Activated T-cell treated with anti-CD3 and anti-CD28 coated beads, Interleukin-2, amount 50 U/mL, for 24 hours (primary cell): ENCODE results near the gene TTC28.
"Not testable (repeated sequence)": the region's sequence is repeated elsewhere in the genome, so short reads cannot be mapped to it uniquely, and the experiment has no call there.

ENCODE experiments used
- DNase-seq: peaks from one replicate; pipeline ENCODE4 v3.0.0-alpha.2; 2020
- H3K27ac Mint-ChIP-seq: 2 replicates; pipeline ENCODE4 v1.8.0; 2020; ENCODE audit warnings: mild to moderate bottlenecking, mixed read lengths
- H3K27me3 Mint-ChIP-seq: 2 replicates; pipeline ENCODE4 v1.8.0; 2020; ENCODE audit warnings: mixed read lengths
- H3K36me3 Mint-ChIP-seq: 2 replicates; pipeline ENCODE4 v1.8.0; 2020; ENCODE audit warnings: low read depth, mixed read lengths
- H3K4me1 Mint-ChIP-seq: 2 replicates; pipeline ENCODE4 v1.8.0; 2020; ENCODE audit warnings: low read depth, mixed read lengths
- H3K4me3 Mint-ChIP-seq: 2 replicates; pipeline ENCODE4 v1.8.0; 2020; ENCODE audit warnings: mild to moderate bottlenecking, moderate library complexity, mixed read lengths
- H3K9me3 Mint-ChIP-seq: 2 replicates; pipeline ENCODE4 v1.8.0; 2020; ENCODE audit warnings: mixed read lengths

Gene TTC28

GRCh38 chr22:28369854-28370253, 309.8 kb downstream of the TTC28 start:
- no peaks in the 10 kb centered on the region for H3K36me3 Mint-ChIP-seq
- no peaks in the 10 kb centered on the region for H3K9me3 Mint-ChIP-seq
- peak overlapping the region; percentile 3 for H3K27ac Mint-ChIP-seq
- H3K4me3 Mint-ChIP-seq: no peak overlapping the region
- no peak for DNase-seq
- peaks cover 19% of the 10 kb centered on the region for H3K4me1 Mint-ChIP-seq
- peaks cover 2% of the 10 kb centered on the region for H3K27me3 Mint-ChIP-seq

DNA sequence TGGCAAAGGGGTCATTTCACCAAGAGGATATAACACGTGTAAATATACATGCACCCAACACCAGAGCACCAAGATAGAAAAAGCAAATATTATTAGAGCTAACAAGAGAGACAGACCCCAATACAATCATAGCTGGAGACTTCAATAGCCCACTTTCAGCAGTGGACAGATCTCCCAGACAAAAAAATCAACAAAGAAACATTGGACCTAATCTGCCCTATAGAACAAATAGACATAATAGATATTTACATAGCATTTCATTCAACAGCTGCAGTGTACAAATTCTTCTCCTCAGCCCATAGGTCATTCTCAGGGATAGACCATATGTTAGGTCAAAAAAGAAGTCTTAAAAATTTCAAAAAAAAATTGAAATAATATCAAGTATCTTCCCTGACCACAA, 312.8 kb downstream of the TTC28 start:
- Mint-ChIP-seq H3K9me3 (peaks cover 11% of the 10 kb centered on the region), H3K4me1 (peaks cover 9% of the 10 kb centered on the region), H3K4me3 (no peak overlapping the region), H3K27ac (no peak overlapping the region), H3K36me3 (peaks cover 6% of the 10 kb centered on the region), H3K27me3 (peaks cover 2% of the 10 kb centered on the region)
- no peak for DNase-seq

DNA sequence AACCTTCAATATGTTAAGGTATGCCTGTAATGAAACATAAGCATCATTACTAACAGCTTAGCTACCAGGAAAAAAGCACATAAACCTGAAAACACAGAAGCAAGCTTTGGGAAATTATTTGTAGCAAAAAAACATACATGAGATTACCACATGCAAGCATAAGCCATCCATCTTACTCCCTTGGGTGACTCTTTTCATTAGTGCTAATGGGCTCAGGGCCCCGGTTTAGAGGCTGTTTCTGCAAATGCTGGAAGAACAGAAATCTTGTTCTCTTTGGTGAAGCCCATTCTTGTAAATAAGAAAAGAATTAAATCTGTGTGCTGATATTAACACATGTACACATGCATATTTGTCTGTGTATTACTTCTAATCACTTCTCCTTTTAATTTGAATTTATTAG, 314.3 kb downstream of the TTC28 start:
- no peak for DNase-seq
- H3K27me3 Mint-ChIP-seq: peaks cover 2% of the 10 kb centered on the region
- H3K27ac Mint-ChIP-seq: no peak overlapping the region
- peaks cover 12% of the 10 kb centered on the region for H3K9me3 Mint-ChIP-seq
- H3K36me3 Mint-ChIP-seq: peaks cover 6% of the 10 kb centered on the region
- H3K4me3 Mint-ChIP-seq: no peak overlapping the region
- H3K4me1 Mint-ChIP-seq: peaks cover 13% of the 10 kb centered on the region

GRCh38 chr22:28364105-28364504, 315.5 kb downstream of the TTC28 start:
- not testable (repeated sequence) for DNase-seq, H3K27ac Mint-ChIP-seq, H3K27me3 Mint-ChIP-seq, H3K4me3 Mint-ChIP-seq, H3K4me1 Mint-ChIP-seq, H3K36me3 Mint-ChIP-seq
- peaks cover 12% of the 10 kb centered on the region for H3K9me3 Mint-ChIP-seq

- peaks cover 7% of the 10 kb centered on the region for H3K4me1 Mint-ChIP-seq
- H3K36me3 Mint-ChIP-seq: peaks cover 6% of the 10 kb centered on the region
- no peak overlapping the region for H3K4me3 Mint-ChIP-seq
- peaks cover 12% of the 10 kb centered on the region for H3K9me3 Mint-ChIP-seq
- H3K27me3 Mint-ChIP-seq: no peaks in the 10 kb centered on the region
- peak overlapping the region; percentile 2 for H3K27ac Mint-ChIP-seq
- no peak for DNase-seq
These were observed 318.7 kb downstream of the TTC28 start for GRCh38 chr22:28360939-28361338.

DNA sequence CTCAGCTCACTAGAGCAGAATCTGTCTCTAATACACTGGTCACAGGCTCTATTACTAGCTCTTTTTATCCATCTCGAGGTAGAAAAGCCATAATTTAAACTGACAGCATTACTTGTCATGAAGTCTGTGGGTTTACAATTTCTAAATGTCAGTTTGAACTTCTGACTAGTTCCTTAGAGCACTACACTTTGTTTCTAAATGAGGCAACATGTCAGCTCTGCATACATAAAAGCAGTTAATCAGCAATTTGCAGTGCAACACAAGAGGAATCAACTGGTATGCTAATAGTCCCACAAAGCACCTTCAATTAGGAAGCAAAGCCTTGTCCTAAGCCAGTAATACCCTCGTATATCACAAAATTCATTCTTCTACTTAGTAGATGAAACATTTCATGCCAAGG, 321.3 kb downstream of the TTC28 start:
- no peak overlapping the region for H3K27ac Mint-ChIP-seq
- H3K4me3 Mint-ChIP-seq: no peak overlapping the region
- peaks cover 8% of the 10 kb centered on the region for H3K9me3 Mint-ChIP-seq
- H3K27me3 Mint-ChIP-seq: no peaks in the 10 kb centered on the region
- H3K36me3 Mint-ChIP-seq: peaks cover 6% of the 10 kb centered on the region
- H3K4me1 Mint-ChIP-seq: peaks cover 7% of the 10 kb centered on the region
- DNase-seq: no peak

GRCh38 chr22:28357193-28357592, 322.4 kb downstream of the TTC28 start:
- H3K27me3 Mint-ChIP-seq: no peaks in the 10 kb centered on the region
- no peaks in the 10 kb centered on the region for H3K36me3 Mint-ChIP-seq
- peaks cover 2% of the 10 kb centered on the region for H3K9me3 Mint-ChIP-seq
- peaks cover 7% of the 10 kb centered on the region for H3K4me1 Mint-ChIP-seq
- DNase-seq: no peak
- H3K27ac Mint-ChIP-seq: no peak overlapping the region
- H3K4me3 Mint-ChIP-seq: no peak overlapping the region

DNA sequence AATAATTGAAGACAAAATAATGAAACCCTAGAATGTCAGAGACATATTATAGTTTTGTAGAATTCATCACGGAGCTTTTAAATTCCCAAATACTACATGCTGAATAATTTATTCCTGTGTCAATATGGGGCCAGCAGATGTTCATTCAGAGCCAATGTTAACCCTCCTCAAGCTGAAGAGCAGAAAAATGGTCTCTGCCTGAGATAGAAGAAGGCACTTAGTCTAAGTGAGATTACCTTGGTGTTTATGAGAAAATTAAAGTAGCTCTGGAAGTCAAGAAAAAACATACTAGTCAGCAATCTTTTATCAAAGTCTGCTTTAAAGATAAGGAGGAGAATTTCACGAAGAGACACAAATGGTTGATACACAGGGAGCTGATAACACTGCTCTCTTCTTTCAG, 328.2 kb downstream of the TTC28 start:
- no peak for DNase-seq
- Mint-ChIP-seq H3K4me1 (no peaks in the 10 kb centered on the region), H3K27me3 (peaks cover 2% of the 10 kb centered on the region), H3K4me3 (no peak overlapping the region), H3K9me3 (no peaks in the 10 kb centered on the region), H3K27ac (no peak overlapping the region), H3K36me3 (no peaks in the 10 kb centered on the region)

GRCh38 chr22:28348613-28349609, 330.7 kb downstream of the TTC28 start:
- Mint-ChIP-seq H3K4me1 (no peaks in the 10 kb centered on the region), H3K27ac (no peak overlapping the region), H3K27me3 (peaks cover 9% of the 10 kb centered on the region), H3K36me3 (no peaks in the 10 kb centered on the region), H3K9me3 (no peaks in the 10 kb centered on the region), H3K4me3 (no peak overlapping the region)
- DNase-seq: no peak

DNA sequence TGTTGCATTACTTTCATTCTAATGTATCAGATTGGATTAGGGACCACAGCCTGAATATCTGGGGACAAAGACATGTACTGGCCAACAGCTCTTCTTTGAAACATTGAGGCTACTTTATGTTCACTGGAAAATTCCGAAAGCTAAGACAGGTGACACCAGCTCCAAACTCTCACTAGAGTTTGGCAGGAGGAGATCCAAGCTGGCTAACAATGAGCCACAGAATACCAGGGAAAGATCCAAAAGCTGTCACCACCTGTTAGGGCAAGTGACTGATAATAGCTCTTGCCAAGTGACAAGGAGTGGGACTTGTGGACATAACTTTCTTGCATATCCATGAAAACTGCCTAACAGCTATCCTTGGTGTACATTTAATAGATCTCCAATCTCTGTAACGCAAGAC, 333.3 kb downstream of the TTC28 start:
- no peaks in the 10 kb centered on the region for H3K4me1 Mint-ChIP-seq
- no peak overlapping the region for H3K27ac Mint-ChIP-seq
- no peak overlapping the region for H3K4me3 Mint-ChIP-seq
- DNase-seq: no peak
- H3K9me3 Mint-ChIP-seq: no peaks in the 10 kb centered on the region
- H3K27me3 Mint-ChIP-seq: peaks cover 9% of the 10 kb centered on the region
- H3K36me3 Mint-ChIP-seq: no peaks in the 10 kb centered on the region

- no peaks in the 10 kb centered on the region for H3K36me3 Mint-ChIP-seq
- no peak overlapping the region for H3K4me3 Mint-ChIP-seq
- H3K27me3 Mint-ChIP-seq: peaks cover 12% of the 10 kb centered on the region
- DNase-seq: no peak
- H3K27ac Mint-ChIP-seq: no peak overlapping the region
- H3K4me1 Mint-ChIP-seq: no peaks in the 10 kb centered on the region
- no peaks in the 10 kb centered on the region for H3K9me3 Mint-ChIP-seq
These were observed 334.5 kb downstream of the TTC28 start for GRCh38 chr22:28344918-28345703.

DNA sequence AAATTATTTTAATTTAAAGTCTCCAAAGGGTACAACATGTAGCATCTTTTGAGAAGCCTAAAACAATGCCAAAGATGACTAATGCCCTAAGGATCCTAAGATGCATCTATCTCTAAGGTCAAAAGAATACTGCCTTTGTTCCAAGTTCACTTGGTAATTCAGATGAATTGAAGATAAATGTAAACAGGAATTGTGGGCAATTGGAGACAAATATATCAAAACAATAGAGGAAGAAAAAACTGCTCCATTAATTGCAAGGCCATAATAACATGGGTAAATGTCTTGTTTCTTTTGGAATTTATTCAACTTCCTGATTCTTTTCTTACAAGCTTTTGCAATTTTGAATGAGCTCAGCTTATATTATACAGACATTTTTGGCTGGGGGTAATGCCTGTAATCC, 338.6 kb downstream of the TTC28 start:
- no peak for DNase-seq
- H3K9me3 Mint-ChIP-seq: no peaks in the 10 kb centered on the region
- no peaks in the 10 kb centered on the region for H3K4me1 Mint-ChIP-seq
- peaks cover 18% of the 10 kb centered on the region for H3K27me3 Mint-ChIP-seq
- no peaks in the 10 kb centered on the region for H3K36me3 Mint-ChIP-seq
- H3K27ac Mint-ChIP-seq: no peak overlapping the region
- H3K4me3 Mint-ChIP-seq: no peak overlapping the region

- peaks cover 2% of the 10 kb centered on the region for H3K9me3 Mint-ChIP-seq
- H3K4me3 Mint-ChIP-seq: no peak overlapping the region
- no peaks in the 10 kb centered on the region for H3K4me1 Mint-ChIP-seq
- H3K27me3 Mint-ChIP-seq: peaks cover 1% of the 10 kb centered on the region
- H3K36me3 Mint-ChIP-seq: no peaks in the 10 kb centered on the region
- no peak overlapping the region for H3K27ac Mint-ChIP-seq
- DNase-seq: no peak
These were observed 346.6 kb downstream of the TTC28 start for GRCh38 chr22:28333088-28333487.

DNA sequence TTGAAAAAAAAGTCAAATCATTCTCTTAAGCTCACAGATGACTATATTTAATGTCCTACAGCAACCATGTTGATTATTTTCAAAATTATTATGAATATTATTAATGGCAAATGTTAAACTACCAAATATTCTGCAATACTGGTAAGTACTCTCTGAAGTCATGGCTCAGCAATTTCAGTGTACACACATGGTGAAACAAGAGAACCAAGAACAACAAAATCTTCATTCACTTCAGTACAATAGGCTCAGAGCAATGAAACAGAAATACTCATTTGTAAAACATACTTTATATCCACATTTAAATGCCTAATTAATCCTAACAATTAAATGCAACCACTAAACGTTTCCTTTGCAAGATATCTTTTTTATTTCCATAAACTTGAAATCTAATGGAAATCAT, 347.2 kb downstream of the TTC28 start:
- DNase-seq: no peak
- no peak overlapping the region for H3K4me3 Mint-ChIP-seq
- H3K9me3 Mint-ChIP-seq: peaks cover 2% of the 10 kb centered on the region
- H3K4me1 Mint-ChIP-seq: no peaks in the 10 kb centered on the region
- H3K27ac Mint-ChIP-seq: no peak overlapping the region
- no peaks in the 10 kb centered on the region for H3K27me3 Mint-ChIP-seq
- no peaks in the 10 kb centered on the region for H3K36me3 Mint-ChIP-seq

DNA sequence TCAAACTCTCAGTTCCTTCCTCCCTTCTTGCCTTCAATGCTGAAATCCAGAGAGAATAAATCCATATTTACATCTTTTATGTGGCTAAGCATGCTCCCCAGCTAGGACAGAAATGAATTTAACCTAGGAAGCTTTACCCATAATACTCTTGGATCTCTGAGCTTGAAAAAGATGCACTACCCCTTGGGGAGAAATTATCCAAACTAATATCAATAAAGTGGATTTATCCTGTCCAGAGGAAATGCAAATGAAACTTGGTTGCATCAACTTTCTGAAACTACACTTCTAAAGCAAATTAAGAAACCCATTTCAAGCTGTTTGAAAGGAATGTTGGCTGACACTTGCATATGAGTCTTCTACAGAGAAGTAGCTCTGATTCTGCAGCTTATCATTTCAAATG, 347.9 kb downstream of the TTC28 start:
- DNase-seq: no peak
- no peaks in the 10 kb centered on the region for H3K36me3 Mint-ChIP-seq
- no peak overlapping the region for H3K4me3 Mint-ChIP-seq
- no peaks in the 10 kb centered on the region for H3K27me3 Mint-ChIP-seq
- no peak overlapping the region for H3K27ac Mint-ChIP-seq
- H3K4me1 Mint-ChIP-seq: no peaks in the 10 kb centered on the region
- H3K9me3 Mint-ChIP-seq: peaks cover 2% of the 10 kb centered on the region
